Peyer's patch (tissue), 4 donors: ENCODE data around the gene GRIN3B.

Experiments
- CTCF ChIP-seq, 6 experiments: fragments of 450-650 bp in 4 of 6; fragments of 200-600 bp in 2 of 6; sonication (generic) in 1 of 6; IDR thresholded peaks; one replicate each; pipeline ENCODE4 v1.5.1; 2017 to 2019; ENCODE audit warnings: antibody characterized with exemption in 6 of 6, mild to moderate bottlenecking in 3 of 6, moderate library complexity in 1 of 6
- POLR2A ChIP-seq, 2 donors: fragments of 450-650 bp; IDR thresholded peaks; one replicate each; pipeline ENCODE4 v1.5.1; 2017; ENCODE audit warnings: antibody characterized with exemption in 2 of 2, mild to moderate bottlenecking in 2 of 2, moderate library complexity in 2 of 2

- TF ChIP-seq POLR2A (IDR thresholded peaks at IDR 0.05) (no peak), CTCF (IDR thresholded peaks at IDR 0.05) (no peak)
Observed at GRCh38 chr19:956766-957440, 43.3 kb upstream of the GRIN3B start.
